Activated B cell treated with CpG ODN at 0.5 μM for 24 hours (primary cell): Measurements from ENCODE around the gene ME2. TPM values are rescaled to one million over a fixed set of nuclear protein-coding genes. Genes with fewer than 3 reads are reported as not detected.
"Not testable (repeated sequence)": the region's sequence is repeated elsewhere in the genome, so short reads cannot be mapped to it uniquely, and the experiment has no call there.

ENCODE experiments used
- ATAC-seq: fragments of 200-7000 bp; cut with Tn5 transposase; one replicate; pipeline ENCODE4 v1.10.0; 2021; ENCODE audit warnings: low read depth, mild to moderate bottlenecking, moderate library complexity
- CTCF ChIA-PET: fragments of 350-600 bp; sonication (Branson Sonifier 250); formaldehyde crosslinking; loops from one replicate; lab custom pipeline; 2021; ENCODE audit warnings: antibody characterized with exemption; lab: Charles Lee
- POLR2A ChIA-PET: fragments of 350-600 bp; sonication (Branson Sonifier 250); formaldehyde crosslinking; loops from one replicate; lab custom pipeline; 2021; ENCODE audit warnings: antibody characterized with exemption; lab: Charles Lee
- DNase-seq: peaks from one replicate; pipeline ENCODE4 v3.0.0; 2022
- H3K27ac Mint-ChIP-seq: one replicate; pipeline ENCODE4 v1.8.0; 2020; ENCODE audit warnings: mixed read lengths
- H3K27me3 Mint-ChIP-seq: one replicate; pipeline ENCODE4 v1.8.0; 2021; ENCODE audit warnings: mixed read lengths
- H3K36me3 Mint-ChIP-seq: one replicate; pipeline ENCODE4 v1.8.0; 2021; ENCODE audit warnings: low read depth, mixed read lengths
- H3K4me1 Mint-ChIP-seq: one replicate; pipeline ENCODE4 v1.8.0; 2021; ENCODE audit warnings: mixed read lengths
- H3K4me3 Mint-ChIP-seq: one replicate; pipeline ENCODE4 v1.8.0; 2020; ENCODE audit warnings: mild to moderate bottlenecking, mixed read lengths
- H3K9me3 Mint-ChIP-seq: one replicate; pipeline ENCODE4 v1.8.0; 2020; ENCODE audit warnings: mixed read lengths
- intact Hi-C: fragments of 100-400 bp; cut with micrococcal nuclease; formaldehyde crosslinking; loops from one replicate; pipeline ENCODE4 v1.15.1; 2024
- total RNA-seq: library from RNA; stranded (reverse); gene quantifications from 2 replicates; pipeline ENCODE4 v1.2.3, GENCODE V29; 2022
- TF ChIP-seq, protein P1 (sequence below): fragments of 200-600 bp; IDR thresholded peaks from one replicate; pipeline ENCODE4 v1.8.0; 2022; ENCODE audit warnings: antibody characterized with exemption, mild to moderate bottlenecking

The ME2 gene
- total RNA-seq, 1 donor from 2014 or later, result 63.5 TPM

DNA sequence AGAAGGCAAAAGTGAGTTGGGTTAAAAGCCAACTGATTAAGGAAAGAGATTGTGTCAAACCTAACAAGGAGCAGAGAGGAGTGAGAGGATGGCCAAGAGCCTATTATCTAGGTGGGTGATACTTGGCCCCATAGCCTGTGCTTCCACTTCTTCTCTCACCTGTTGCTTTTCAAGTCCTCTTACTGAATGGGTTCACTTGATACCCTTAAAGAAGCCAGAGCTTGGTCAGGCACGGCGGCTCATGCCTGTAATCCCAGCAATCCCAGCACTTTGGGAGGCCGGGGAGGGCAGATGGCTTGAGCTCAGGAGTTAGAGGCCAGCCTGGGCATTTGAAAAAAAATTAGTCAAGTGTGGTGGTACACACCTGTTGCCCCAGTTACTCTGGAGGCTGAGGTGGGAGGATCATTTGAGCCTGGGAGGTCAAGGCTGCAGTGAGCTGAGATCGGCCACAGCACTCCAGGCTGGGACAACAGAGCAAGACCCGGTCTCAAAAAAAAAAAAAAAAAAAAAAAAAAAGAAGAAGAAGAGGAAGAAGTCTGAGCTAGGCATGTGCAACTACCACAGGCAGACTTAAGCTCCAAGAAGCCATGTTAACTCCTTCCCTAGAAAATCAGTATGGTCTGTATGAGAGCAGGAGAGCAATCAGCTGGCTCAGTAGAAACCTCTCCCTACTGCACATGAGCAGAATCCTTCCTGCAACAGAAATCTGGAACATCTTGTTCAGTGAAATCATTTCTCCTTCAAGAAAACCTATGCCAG is 28.4 kb upstream of the ME2 start:
- POLR2A ChIA-PET, result no interaction called here
- no peaks in the 10 kb centered on the region for H3K36me3 Mint-ChIP-seq
- DNase-seq, result no peak
- H3K4me1 Mint-ChIP-seq, result no peaks in the 10 kb centered on the region
- H3K27ac Mint-ChIP-seq, result no peak overlapping the region
- no peak overlapping the region for H3K4me3 Mint-ChIP-seq
- no peak for ATAC-seq
- intact Hi-C loops, result no loop called here
- H3K27me3 Mint-ChIP-seq, result peaks cover 2% of the 10 kb centered on the region
- peaks cover 6% of the 10 kb centered on the region for H3K9me3 Mint-ChIP-seq
- CTCF ChIA-PET, result no interaction called here
- TF ChIP-seq, protein P1, sequence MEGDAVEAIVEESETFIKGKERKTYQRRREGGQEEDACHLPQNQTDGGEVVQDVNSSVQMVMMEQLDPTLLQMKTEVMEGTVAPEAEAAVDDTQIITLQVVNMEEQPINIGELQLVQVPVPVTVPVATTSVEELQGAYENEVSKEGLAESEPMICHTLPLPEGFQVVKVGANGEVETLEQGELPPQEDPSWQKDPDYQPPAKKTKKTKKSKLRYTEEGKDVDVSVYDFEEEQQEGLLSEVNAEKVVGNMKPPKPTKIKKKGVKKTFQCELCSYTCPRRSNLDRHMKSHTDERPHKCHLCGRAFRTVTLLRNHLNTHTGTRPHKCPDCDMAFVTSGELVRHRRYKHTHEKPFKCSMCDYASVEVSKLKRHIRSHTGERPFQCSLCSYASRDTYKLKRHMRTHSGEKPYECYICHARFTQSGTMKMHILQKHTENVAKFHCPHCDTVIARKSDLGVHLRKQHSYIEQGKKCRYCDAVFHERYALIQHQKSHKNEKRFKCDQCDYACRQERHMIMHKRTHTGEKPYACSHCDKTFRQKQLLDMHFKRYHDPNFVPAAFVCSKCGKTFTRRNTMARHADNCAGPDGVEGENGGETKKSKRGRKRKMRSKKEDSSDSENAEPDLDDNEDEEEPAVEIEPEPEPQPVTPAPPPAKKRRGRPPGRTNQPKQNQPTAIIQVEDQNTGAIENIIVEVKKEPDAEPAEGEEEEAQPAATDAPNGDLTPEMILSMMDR, result no peak

DNA sequence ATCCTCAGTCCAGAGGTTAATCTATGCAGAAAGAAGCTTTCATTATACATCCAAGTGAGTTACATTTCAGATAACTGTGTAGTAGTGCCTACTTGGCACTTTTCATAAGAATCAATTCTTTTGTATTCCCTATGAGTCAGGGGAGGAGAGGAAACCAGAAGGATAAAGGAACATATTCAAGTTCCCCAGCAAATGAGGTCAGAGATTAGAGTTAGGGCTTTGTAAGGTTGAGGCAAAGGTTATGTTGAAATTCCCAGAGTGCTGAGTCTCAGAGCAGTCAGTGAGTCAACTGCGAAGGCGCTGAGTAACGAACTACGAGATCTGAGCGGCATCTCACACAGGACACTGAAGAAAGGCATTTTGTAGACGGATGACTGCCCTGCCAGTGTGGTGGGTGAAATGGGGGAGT is 25.1 kb upstream of the ME2 start:
- intact Hi-C loops, result no loop called here
- Mint-ChIP-seq H3K27ac (no peak overlapping the region), H3K9me3 (peaks cover 6% of the 10 kb centered on the region), H3K4me3 (no peak overlapping the region), H3K36me3 (no peaks in the 10 kb centered on the region), H3K4me1 (no peaks in the 10 kb centered on the region), H3K27me3 (peaks cover 5% of the 10 kb centered on the region)
- TF ChIP-seq, protein P1, result no peak
- ATAC-seq (no peak), DNase-seq (no peak)
- CTCF ChIA-PET, result no interaction called here
- POLR2A ChIA-PET, result no interaction called here

DNA sequence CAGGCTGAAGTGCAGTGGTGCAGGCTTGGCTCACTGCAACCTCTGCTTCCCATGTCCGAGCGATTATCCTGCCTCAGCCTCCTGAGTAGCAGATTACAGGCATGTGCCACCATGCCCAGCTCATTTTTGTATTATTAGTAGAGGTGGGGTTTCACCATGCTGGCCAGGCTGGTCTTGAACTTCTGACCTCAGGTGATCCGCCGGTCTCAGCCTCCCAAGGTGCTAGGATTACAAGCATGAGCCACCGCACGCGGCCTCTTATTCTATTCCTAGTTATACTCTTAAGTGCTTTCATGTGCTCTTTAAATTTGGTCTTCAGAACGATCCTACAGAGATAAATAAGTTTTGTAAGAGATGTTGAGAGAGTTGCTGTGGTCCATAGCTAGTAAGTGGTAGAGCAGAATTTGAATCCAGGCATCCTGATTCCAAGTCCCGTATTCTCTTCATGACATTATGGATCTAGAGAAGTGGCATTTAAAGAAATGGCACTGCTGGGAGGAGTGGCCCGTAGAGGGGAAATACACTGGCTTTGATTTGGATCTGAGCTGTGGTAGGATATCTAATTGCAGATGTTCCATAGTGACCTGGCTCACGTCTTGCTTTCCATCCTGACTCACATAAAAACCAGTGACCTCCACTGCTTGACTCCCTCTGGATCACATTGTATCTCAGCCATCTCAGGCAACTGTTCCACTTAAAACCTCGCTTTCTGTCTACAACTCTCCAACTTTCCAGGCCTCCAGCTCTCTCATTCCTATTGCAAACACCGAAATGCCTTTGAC is 22.8 kb upstream of the ME2 start:
- intact Hi-C loops, result no loop called here
- ATAC-seq (no peak), DNase-seq (no peak)
- ChIA-PET POLR2A (interaction anchor here (0.7 kb wide), 1 partner anchor 19 kb away, joined by 7 read pairs; no protein-coding TSS in a partner anchor), CTCF (no interaction called here)
- TF ChIP-seq, protein P1, result no peak
- Mint-ChIP-seq H3K27me3 (peaks cover 5% of the 10 kb centered on the region), H3K4me1 (no peaks in the 10 kb centered on the region), H3K27ac (no peak overlapping the region), H3K4me3 (no peak overlapping the region), H3K36me3 (no peaks in the 10 kb centered on the region), H3K9me3 (peaks cover 6% of the 10 kb centered on the region)

DNA sequence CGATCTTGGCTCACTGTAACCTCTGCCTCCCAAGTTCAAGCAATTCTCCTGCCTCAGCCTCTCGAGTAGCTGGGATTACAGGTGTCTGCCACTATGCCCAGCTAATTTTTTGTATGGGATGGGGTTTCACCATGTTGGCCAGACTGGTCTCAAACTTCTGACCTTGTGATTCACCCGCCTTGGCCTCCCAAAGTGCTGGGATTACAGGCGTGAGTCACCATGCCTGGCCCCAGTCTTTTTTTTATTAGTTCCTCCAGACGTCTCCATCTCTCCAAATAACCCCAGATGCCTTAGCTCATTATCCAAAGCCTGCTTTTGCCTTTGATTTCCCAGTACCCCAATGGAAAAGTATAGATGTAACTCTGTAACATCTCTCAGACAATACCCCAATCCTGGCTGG is 21.8 kb upstream of the ME2 start:
- H3K27me3 Mint-ChIP-seq, H3K4me1 Mint-ChIP-seq, ATAC-seq, intact Hi-C loops, H3K9me3 Mint-ChIP-seq, CTCF ChIA-PET, DNase-seq, H3K27ac Mint-ChIP-seq, H3K36me3 Mint-ChIP-seq, H3K4me3 Mint-ChIP-seq: not testable (repeated sequence)
- POLR2A ChIA-PET, result interaction anchor here (0.7 kb wide), 1 partner anchor 20 kb away, joined by 7 read pairs; no protein-coding TSS in a partner anchor

DNA sequence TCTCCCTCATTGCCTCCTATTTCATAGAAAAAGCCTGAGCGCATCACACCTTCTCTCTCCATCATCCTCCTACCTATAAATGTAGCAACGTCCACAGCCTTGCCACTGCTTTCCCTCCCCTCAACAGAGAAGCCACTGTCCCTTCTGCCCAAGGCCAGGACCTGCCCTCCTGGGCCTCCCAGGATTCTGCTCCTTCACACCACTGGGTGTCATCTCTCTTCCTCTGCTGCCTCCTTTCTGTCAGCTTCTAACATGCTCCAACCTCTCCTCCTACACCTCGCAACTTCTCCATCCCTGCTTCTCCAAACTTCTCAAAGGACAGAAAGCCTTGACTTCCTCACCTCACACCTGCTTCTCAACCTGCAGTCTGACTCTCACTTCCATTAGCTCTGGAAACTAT is 21.2 kb upstream of the ME2 start:
- ATAC-seq (no peak), DNase-seq (no peak)
- TF ChIP-seq, protein P1, result no peak
- peaks cover 6% of the 10 kb centered on the region for H3K9me3 Mint-ChIP-seq
- POLR2A ChIA-PET, result no interaction called here
- H3K27ac Mint-ChIP-seq, result no peak overlapping the region
- H3K4me3 Mint-ChIP-seq, result no peak overlapping the region
- H3K4me1 Mint-ChIP-seq, result peaks cover 11% of the 10 kb centered on the region
- H3K36me3 Mint-ChIP-seq, result no peaks in the 10 kb centered on the region
- intact Hi-C loops, result no loop called here
- peaks cover 5% of the 10 kb centered on the region for H3K27me3 Mint-ChIP-seq
- CTCF ChIA-PET, result no interaction called here
